ENCODE data around the gene MLLT3. TPM values are rescaled to one million over a fixed set of nuclear protein-coding genes. Genes with fewer than 3 reads are reported as not detected.

Gene MLLT3
- total RNA-seq, 3 donors from 2014 or later (not counting 1 experiment from before 2014, with no cell fraction given), result 24.3 to 26.6 (median 25.2) TPM

DNA sequence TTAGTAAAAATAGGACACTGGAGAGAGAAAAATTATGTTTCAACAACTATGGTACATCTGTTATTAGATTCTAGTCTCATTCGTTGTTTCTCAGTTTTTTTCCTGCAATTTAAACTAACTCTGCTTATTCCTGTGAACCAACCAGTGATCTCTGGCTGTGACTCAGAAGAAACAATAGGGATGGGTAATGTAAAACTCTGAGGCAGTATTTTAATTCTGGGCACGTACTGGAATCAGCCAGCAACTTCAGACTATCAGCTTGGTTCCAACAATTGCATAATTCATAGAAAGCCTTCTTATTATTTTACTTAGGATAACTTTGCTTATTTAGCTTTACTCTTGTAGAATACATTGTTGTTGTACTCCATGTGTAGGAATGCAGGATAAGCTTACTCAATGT is 28.8 kb downstream of the MLLT3 start:
- Mint-ChIP-seq H3K4me1 (peaks cover 32 to 39% of the 10 kb centered on the region in 2 donors), H3K27ac (no peak overlapping the region), H3K4me3 (no peak overlapping the region), H3K27me3 (ENCODE audit: low read depth in 2 of 2) (no peaks in the 10 kb centered on the region), H3K9me3 (no peaks in the 10 kb centered on the region), H3K36me3 (no peaks in the 10 kb centered on the region)
- Histone ChIP-seq H3K27ac (ENCODE audit: low read length) (no peak overlapping the region), H3K9me3 (ENCODE audit: control insufficient read depth, insufficient read depth, low read length) (no peaks in the 10 kb centered on the region), H3K36me3 (ENCODE audit: control insufficient read depth, insufficient read depth, low read length) (no peaks in the 10 kb centered on the region), H3K27me3 (ENCODE audit: control insufficient read depth, insufficient read depth, low read length) (no peaks in the 10 kb centered on the region), H3K4me1 (ENCODE audit: control insufficient read depth, insufficient read depth, low read length) (no peaks in the 10 kb centered on the region), H3K4me3 (ENCODE audit: low read length) (no peak overlapping the region)
- DNase-seq (no peak), ATAC-seq (no peak)
- 80% methylated on average over 1 of the region's 2 CpGs for WGBS (ENCODE audit: insufficient coverage)
- TF ChIP-seq, protein P1, sequence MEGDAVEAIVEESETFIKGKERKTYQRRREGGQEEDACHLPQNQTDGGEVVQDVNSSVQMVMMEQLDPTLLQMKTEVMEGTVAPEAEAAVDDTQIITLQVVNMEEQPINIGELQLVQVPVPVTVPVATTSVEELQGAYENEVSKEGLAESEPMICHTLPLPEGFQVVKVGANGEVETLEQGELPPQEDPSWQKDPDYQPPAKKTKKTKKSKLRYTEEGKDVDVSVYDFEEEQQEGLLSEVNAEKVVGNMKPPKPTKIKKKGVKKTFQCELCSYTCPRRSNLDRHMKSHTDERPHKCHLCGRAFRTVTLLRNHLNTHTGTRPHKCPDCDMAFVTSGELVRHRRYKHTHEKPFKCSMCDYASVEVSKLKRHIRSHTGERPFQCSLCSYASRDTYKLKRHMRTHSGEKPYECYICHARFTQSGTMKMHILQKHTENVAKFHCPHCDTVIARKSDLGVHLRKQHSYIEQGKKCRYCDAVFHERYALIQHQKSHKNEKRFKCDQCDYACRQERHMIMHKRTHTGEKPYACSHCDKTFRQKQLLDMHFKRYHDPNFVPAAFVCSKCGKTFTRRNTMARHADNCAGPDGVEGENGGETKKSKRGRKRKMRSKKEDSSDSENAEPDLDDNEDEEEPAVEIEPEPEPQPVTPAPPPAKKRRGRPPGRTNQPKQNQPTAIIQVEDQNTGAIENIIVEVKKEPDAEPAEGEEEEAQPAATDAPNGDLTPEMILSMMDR (IDR thresholded peaks at IDR 0.05), result no peak
- intact Hi-C loops (cut with micrococcal nuclease), result loop anchor here (10.0 kb wide), 1 partner anchor 139 kb away; no protein-coding TSS in a partner anchor

DNA sequence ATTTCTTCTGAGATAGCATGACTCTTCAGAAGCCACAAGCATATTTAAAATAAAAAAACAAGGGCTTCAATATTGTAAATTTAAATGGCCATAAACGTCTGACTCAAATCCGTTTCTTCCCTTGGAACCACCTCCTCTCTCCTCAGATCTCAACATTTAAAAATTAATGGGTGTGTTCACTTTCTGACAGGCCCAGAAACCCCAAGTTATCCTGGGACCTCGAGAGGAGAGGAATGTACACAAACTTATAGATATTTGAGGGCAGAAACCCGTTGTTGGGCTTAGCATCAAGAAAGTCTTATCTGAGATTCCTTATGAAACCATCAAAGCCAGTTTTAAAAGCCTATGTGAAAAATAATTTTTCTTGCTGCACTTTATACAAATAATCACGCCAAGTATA is 29.2 kb downstream of the MLLT3 start:
- H3K36me3 Mint-ChIP-seq, result no peaks in the 10 kb centered on the region
- Histone ChIP-seq H3K4me1 (ENCODE audit: control insufficient read depth, insufficient read depth, low read length) (no peaks in the 10 kb centered on the region), H3K36me3 (ENCODE audit: control insufficient read depth, insufficient read depth, low read length) (no peaks in the 10 kb centered on the region), H3K27ac (ENCODE audit: low read length) (no peak overlapping the region), H3K9me3 (ENCODE audit: control insufficient read depth, insufficient read depth, low read length) (no peaks in the 10 kb centered on the region), H3K4me3 (ENCODE audit: low read length) (no peak overlapping the region), H3K27me3 (ENCODE audit: control insufficient read depth, insufficient read depth, low read length) (no peaks in the 10 kb centered on the region)
- no peak for ATAC-seq
- no peaks in the 10 kb centered on the region for H3K9me3 Mint-ChIP-seq
- intact Hi-C loops (cut with micrococcal nuclease), result loop anchor here (10.0 kb wide), 1 partner anchor 138 kb away; no protein-coding TSS in a partner anchor
- peaks cover 28 to 35% of the 10 kb centered on the region in 2 donors for H3K4me1 Mint-ChIP-seq
- TF ChIP-seq, protein P1 (IDR thresholded peaks at IDR 0.05), result no peak
- H3K27ac Mint-ChIP-seq, result no peak overlapping the region
- H3K27me3 Mint-ChIP-seq (ENCODE audit: low read depth in 2 of 2), result no peaks in the 10 kb centered on the region
- DNase-seq, result no peak
- WGBS (ENCODE audit: insufficient coverage), result 92% methylated on average over 3 of the region's 5 CpGs
- H3K4me3 Mint-ChIP-seq, result no peak overlapping the region

- Mint-ChIP-seq H3K4me3 (no peak overlapping the region), H3K27ac (no peak overlapping the region), H3K36me3 (no peaks in the 10 kb centered on the region), H3K4me1 (peaks cover 25 to 32% of the 10 kb centered on the region in 2 donors), H3K9me3 (no peaks in the 10 kb centered on the region), H3K27me3 (ENCODE audit: low read depth in 2 of 2) (no peaks in the 10 kb centered on the region)
- TF ChIP-seq, protein P1 (IDR thresholded peaks at IDR 0.05), result no peak
- no peak for ATAC-seq
- Histone ChIP-seq H3K4me3 (ENCODE audit: low read length) (no peak overlapping the region), H3K9me3 (ENCODE audit: control insufficient read depth, insufficient read depth, low read length) (no peaks in the 10 kb centered on the region), H3K36me3 (ENCODE audit: control insufficient read depth, insufficient read depth, low read length) (no peaks in the 10 kb centered on the region), H3K27me3 (ENCODE audit: control insufficient read depth, insufficient read depth, low read length) (no peaks in the 10 kb centered on the region), H3K27ac (ENCODE audit: low read length) (no peak overlapping the region), H3K4me1 (ENCODE audit: control insufficient read depth, insufficient read depth, low read length) (no peaks in the 10 kb centered on the region)
- intact Hi-C loops (cut with micrococcal nuclease), result loop anchor here (10.0 kb wide), 1 partner anchor 138 kb away; no protein-coding TSS in a partner anchor
- DNase-seq, result no peak
- WGBS (ENCODE audit: insufficient coverage), result 100% methylated on average over 1 of the region's 1 CpG
These were observed 29.6 kb downstream of the MLLT3 start for GRCh38 chr9:20592673-20593072.

DNA sequence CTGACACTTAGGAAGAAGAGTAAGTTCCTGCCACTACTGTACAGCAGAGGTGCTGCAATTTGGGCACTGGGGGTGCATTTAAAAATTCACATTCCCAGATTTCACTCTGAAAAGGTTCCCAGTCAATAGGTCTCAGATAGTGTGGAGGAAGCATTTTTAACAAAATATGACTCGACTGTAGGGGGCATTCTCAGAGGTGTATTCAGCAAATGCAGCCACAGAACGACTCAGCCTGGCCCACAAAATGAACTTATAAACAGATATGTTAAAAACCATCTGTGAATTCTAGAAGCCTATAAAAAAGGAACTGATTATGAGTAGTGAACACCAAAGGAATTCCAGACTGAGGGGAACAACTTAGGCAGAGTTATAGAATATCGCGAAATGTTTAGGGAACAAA is 31.1 kb downstream of the MLLT3 start:
- Mint-ChIP-seq H3K9me3 (no peaks in the 10 kb centered on the region), H3K4me3 (no peak overlapping the region), H3K36me3 (no peaks in the 10 kb centered on the region), H3K27me3 (ENCODE audit: low read depth in 2 of 2) (no peaks in the 10 kb centered on the region), H3K4me1 (peaks cover 22 to 27% of the 10 kb centered on the region in 2 donors), H3K27ac (no peak overlapping the region)
- H3K4me3 ChIP-seq (ENCODE audit: low read length), result no peak overlapping the region
- TF ChIP-seq, protein P1 (IDR thresholded peaks at IDR 0.05), result no peak
- no peak for DNase-seq
- no peak overlapping the region for H3K27ac ChIP-seq (ENCODE audit: low read length)
- WGBS (ENCODE audit: insufficient coverage), result 79% methylated on average over 2 of the region's 4 CpGs
- H3K4me1 ChIP-seq (ENCODE audit: control insufficient read depth, insufficient read depth, low read length), result no peaks in the 10 kb centered on the region
- no peaks in the 10 kb centered on the region for H3K36me3 ChIP-seq (ENCODE audit: control insufficient read depth, insufficient read depth, low read length)
- H3K9me3 ChIP-seq (ENCODE audit: control insufficient read depth, insufficient read depth, low read length), result no peaks in the 10 kb centered on the region
- intact Hi-C loops (cut with micrococcal nuclease), result loop anchor here (10.0 kb wide), 1 partner anchor 136 kb away; no protein-coding TSS in a partner anchor
- no peak for ATAC-seq
- no peaks in the 10 kb centered on the region for H3K27me3 ChIP-seq (ENCODE audit: control insufficient read depth, insufficient read depth, low read length)
